Measurements from ENCODE around the gene CDYL. TPM values are rescaled to one million over a fixed set of nuclear protein-coding genes. Genes with fewer than 3 reads are reported as not detected.
A peak's percentile ranks its signal among the peaks of the same experiment; 100 is the strongest.

The CDYL gene
- total RNA-seq, 1 donor from 2014 or later, result 53.5 TPM

- peaks cover 25% of the 10 kb centered on the region for H3F3A ChIP-seq (ENCODE audit: low read depth)
- no peak for DNase-seq (ENCODE audit: low spot score)
- H3K36me3 Mint-ChIP-seq, result peaks cover 36% of the 10 kb centered on the region
Measured at GRCh38 chr6:4844108-4844507, 67.9 kb downstream of the CDYL start.

DNA sequence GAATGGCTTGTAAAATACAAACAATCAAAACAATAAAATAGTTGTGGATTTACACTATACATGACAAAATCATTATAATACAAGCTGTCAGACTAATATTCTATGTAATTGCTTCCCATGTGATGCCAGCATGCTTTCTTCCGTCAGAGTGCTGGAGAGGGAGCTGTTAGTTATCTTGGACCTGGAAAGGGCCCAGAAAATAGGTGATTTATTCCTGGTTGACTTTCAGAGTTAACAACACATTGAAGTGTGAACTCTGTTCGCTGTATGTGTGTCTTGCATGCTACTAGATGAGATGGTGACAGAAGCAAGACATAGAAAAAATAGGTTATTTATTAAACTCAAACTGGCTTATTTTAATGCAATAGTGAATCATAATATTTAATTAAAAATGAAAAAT is 70.2 kb downstream of the CDYL start:
- Mint-ChIP-seq H3K27ac (no peak overlapping the region), H3K4me3 (no peak overlapping the region), H3K4me1 (peaks cover 3% of the 10 kb centered on the region), H3K27me3 (ENCODE audit: insufficient read depth, low read depth) (no peaks in the 10 kb centered on the region), H3K9me3 (peaks cover 53% of the 10 kb centered on the region), H3K36me3 (peaks cover 26% of the 10 kb centered on the region)
- Histone ChIP-seq H3F3A (ENCODE audit: low read depth) (peaks cover 14% of the 10 kb centered on the region), H3K9me3 (ENCODE audit: low read depth) (peaks cover 31% of the 10 kb centered on the region), H3K4me1 (peaks cover 12% of the 10 kb centered on the region), H3K4me2 (no peak overlapping the region), H3K27me3 (no peaks in the 10 kb centered on the region), H3K27ac (no peak overlapping the region), H3K9ac (no peak overlapping the region), H2AFZ (replicated peaks) (no peak overlapping the region), H3K79me2 (ENCODE audit: low read depth) (peaks cover 99% of the 10 kb centered on the region), H3K36me3 (peaks cover 16% of the 10 kb centered on the region), H4K20me1 (ENCODE audit: low read depth) (peaks cover 48% of the 10 kb centered on the region), H3K4me3 (no peak overlapping the region)
- TF ChIP-seq CTCF (IDR thresholded peaks at IDR 0.05) (no peak), EZH2phosphoT487 (IDR thresholded peaks at IDR 0.05) (no peak), EZH2 (IDR thresholded peaks at IDR 0.05) (no peak)
- DNase-seq (ENCODE audit: low spot score), result no peak

More at GRCh38 chr6:4844108-4844507, 67.9 kb downstream of the CDYL start:
- H3K9me3 ChIP-seq (ENCODE audit: low read depth), result peaks cover 31% of the 10 kb centered on the region
- no peaks in the 10 kb centered on the region for H3K27me3 ChIP-seq
- H3K36me3 ChIP-seq, result peaks cover 16% of the 10 kb centered on the region
- H3K4me2 ChIP-seq, result no peak overlapping the region
- no peak overlapping the region for H3K27ac Mint-ChIP-seq
- H3K4me3 Mint-ChIP-seq, result no peak overlapping the region
- H4K20me1 ChIP-seq (ENCODE audit: low read depth), result peaks cover 25% of the 10 kb centered on the region
- H3K4me1 Mint-ChIP-seq, result peaks cover 3% of the 10 kb centered on the region
- no peak overlapping the region for H3K4me3 ChIP-seq
- peaks cover 76% of the 10 kb centered on the region for H3K9me3 Mint-ChIP-seq
- no peaks in the 10 kb centered on the region for H3K27me3 Mint-ChIP-seq (ENCODE audit: insufficient read depth, low read depth)
- no peak overlapping the region for H2AFZ ChIP-seq (replicated peaks)
- peaks cover 99% of the 10 kb centered on the region for H3K79me2 ChIP-seq (ENCODE audit: low read depth)
- no peak overlapping the region for H3K27ac ChIP-seq
- TF ChIP-seq CTCF (IDR thresholded peaks at IDR 0.05) (peak; percentile 45), EZH2 (IDR thresholded peaks at IDR 0.05) (no peak), EZH2phosphoT487 (IDR thresholded peaks at IDR 0.05) (no peak)
- H3K9ac ChIP-seq, result no peak overlapping the region
- peaks cover 12% of the 10 kb centered on the region for H3K4me1 ChIP-seq

- peaks cover 69% of the 10 kb centered on the region for H4K20me1 ChIP-seq (ENCODE audit: low read depth)
- H3K9ac ChIP-seq, result no peak overlapping the region
- peak overlapping the region; percentile 33 for H3K4me2 ChIP-seq
- Mint-ChIP-seq H3K4me3 (no peak overlapping the region), H3K4me1 (peaks cover 3% of the 10 kb centered on the region), H3K9me3 (peaks cover 36% of the 10 kb centered on the region), H3K36me3 (peaks cover 25% of the 10 kb centered on the region), H3K27me3 (ENCODE audit: insufficient read depth, low read depth) (no peaks in the 10 kb centered on the region), H3K27ac (no peak overlapping the region)
- peaks cover 11% of the 10 kb centered on the region for H3F3A ChIP-seq (ENCODE audit: low read depth)
- no peaks in the 10 kb centered on the region for H3K27me3 ChIP-seq
- H3K9me3 ChIP-seq (ENCODE audit: low read depth), result peaks cover 16% of the 10 kb centered on the region
- H2AFZ ChIP-seq (replicated peaks), result no peak overlapping the region
- peaks cover 4% of the 10 kb centered on the region for H3K36me3 ChIP-seq
- peaks cover 100% of the 10 kb centered on the region for H3K79me2 ChIP-seq (ENCODE audit: low read depth)
- peaks cover 12% of the 10 kb centered on the region for H3K4me1 ChIP-seq
- no peak overlapping the region for H3K27ac ChIP-seq
- DNase-seq (ENCODE audit: low spot score), result peak; percentile 64
- TF ChIP-seq CTCF (IDR thresholded peaks at IDR 0.05) (peak; percentile 62), EZH2phosphoT487 (IDR thresholded peaks at IDR 0.05) (no peak)
- H3K4me3 ChIP-seq, result no peak overlapping the region
Measured at GRCh38 chr6:4848382-4849068, 72.3 kb downstream of the CDYL start.

All from neural progenitor cell (in vitro differentiated cells).